Activated CD8-positive, alpha-beta memory T cell treated with anti-CD3 and anti-CD28 coated beads, Interleukin-2, amount 10 ng/mL, durations not matched to agents 7 days and 5 days (primary cell): ENCODE results near the gene NTN3. TPM values are rescaled to one million over a fixed set of nuclear protein-coding genes. Genes with fewer than 3 reads are reported as not detected.
"Not testable (repeated sequence)": the region's sequence is repeated elsewhere in the genome, so short reads cannot be mapped to it uniquely, and the experiment has no call there.

ENCODE experiments used
- ATAC-seq: fragments of 150-1000 bp; cut with Tn5 transposase; one replicate; pipeline ENCODE4 v1.10.0; 2021; ENCODE audit warnings: moderate library complexity
- CTCF ChIA-PET: fragments of 350-600 bp; sonication (Branson Sonifier 250); formaldehyde crosslinking; loops from one replicate; lab custom pipeline; 2021; ENCODE audit warnings: antibody characterized with exemption; lab: Charles Lee
- DNase-seq: peaks from one replicate; pipeline ENCODE4 v3.0.0-alpha.2; 2020
- H3K27ac Mint-ChIP-seq: one replicate; pipeline ENCODE4 v1.8.0; 2021; ENCODE audit warnings: mild to moderate bottlenecking, mixed read lengths
- H3K27me3 Mint-ChIP-seq: one replicate; pipeline ENCODE4 v1.8.0; 2021; ENCODE audit warnings: mixed read lengths
- H3K36me3 Mint-ChIP-seq: one replicate; pipeline ENCODE4 v1.8.0; 2021; ENCODE audit warnings: mild to moderate bottlenecking, mixed read lengths
- H3K4me1 Mint-ChIP-seq: one replicate; pipeline ENCODE4 v1.8.0; 2021; ENCODE audit warnings: mixed read lengths
- H3K4me3 Mint-ChIP-seq: one replicate; pipeline ENCODE4 v1.8.0; 2021; ENCODE audit warnings: mild to moderate bottlenecking, moderate library complexity, mixed read lengths
- H3K9me3 Mint-ChIP-seq: one replicate; pipeline ENCODE4 v1.8.0; 2022; ENCODE audit warnings: low read depth, mixed read lengths
- total RNA-seq, 2 experiments: library from RNA; stranded (reverse); gene quantifications; one replicate each; pipeline ENCODE4 v1.2.3, GENCODE V29; 2021

Gene NTN3
- total RNA-seq, 2 experiments from 2014 or later = not detected

- H3K4me3 Mint-ChIP-seq, H3K9me3 Mint-ChIP-seq, H3K27me3 Mint-ChIP-seq, DNase-seq, CTCF ChIA-PET, H3K36me3 Mint-ChIP-seq, ATAC-seq, H3K27ac Mint-ChIP-seq: not testable (repeated sequence)
- H3K4me1 Mint-ChIP-seq = peaks cover 12% of the 10 kb centered on the region
Measured at GRCh38 chr16:2479996-2480395, 8.9 kb downstream of the NTN3 start.

DNA sequence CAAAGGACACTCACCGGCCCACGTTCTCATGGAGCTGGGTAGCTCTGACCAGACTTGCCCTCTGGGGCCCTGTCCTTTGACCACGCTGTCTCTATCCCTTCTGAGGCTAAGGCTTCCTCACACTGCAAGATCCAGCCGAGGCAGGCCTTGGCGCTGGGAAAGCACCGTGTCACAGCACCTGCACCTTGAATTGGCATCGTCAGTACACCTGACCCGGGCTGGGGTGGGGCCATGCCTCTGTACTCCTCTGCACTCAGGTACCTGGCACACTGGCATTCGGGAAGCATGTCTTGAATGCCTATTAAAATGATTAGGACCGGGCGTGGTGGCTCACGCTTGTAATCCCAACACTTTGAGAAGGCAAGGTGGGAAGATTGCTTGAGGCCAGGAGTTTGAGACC lies 9.9 kb downstream of the NTN3 start:
- CTCF ChIA-PET = interaction anchor here (0.9 kb wide), 1 partner anchor 20 kb away, joined by 5 read pairs; no protein-coding TSS in a partner anchor

GRCh38 chr16:2481676-2482075 lies 10.6 kb downstream of the NTN3 start:
- ATAC-seq = no peak
- no peaks in the 10 kb centered on the region for H3K36me3 Mint-ChIP-seq
- H3K4me1 Mint-ChIP-seq = peaks cover 11% of the 10 kb centered on the region
- H3K4me3 Mint-ChIP-seq = no peak overlapping the region
- H3K9me3 Mint-ChIP-seq = no peaks in the 10 kb centered on the region
- no peak for DNase-seq
- no peaks in the 10 kb centered on the region for H3K27me3 Mint-ChIP-seq
- CTCF ChIA-PET = interaction anchor here (0.9 to 1.6 kb wide), 2 partner anchors 19 to 20 kb away, joined by 5 to 10 read pairs; no protein-coding TSS in a partner anchor
- H3K27ac Mint-ChIP-seq = no peak overlapping the region

More for the DNA sequence above, 9.9 kb downstream of the NTN3 start:
- DNase-seq = no peak
- H3K27me3 Mint-ChIP-seq = no peaks in the 10 kb centered on the region
- H3K4me3 Mint-ChIP-seq = no peak overlapping the region
- H3K9me3 Mint-ChIP-seq = no peaks in the 10 kb centered on the region
- peaks cover 10% of the 10 kb centered on the region for H3K4me1 Mint-ChIP-seq
- H3K36me3 Mint-ChIP-seq = no peaks in the 10 kb centered on the region
- no peak for ATAC-seq
- H3K27ac Mint-ChIP-seq = no peak overlapping the region

- no peak overlapping the region for H3K4me3 Mint-ChIP-seq
Measured at GRCh38 chr16:2482249-2482648, 11.2 kb downstream of the NTN3 start.

GRCh38 chr16:2482708-2483534 lies 11.8 kb downstream of the NTN3 start:
- no peak for ATAC-seq
- Mint-ChIP-seq H3K27ac (no peak overlapping the region), H3K9me3 (no peaks in the 10 kb centered on the region), H3K36me3 (no peaks in the 10 kb centered on the region), H3K4me3 (no peak overlapping the region), H3K4me1 (peaks cover 17% of the 10 kb centered on the region), H3K27me3 (no peaks in the 10 kb centered on the region)
- no peak for DNase-seq
- CTCF ChIA-PET = interaction anchor here (1.2 to 1.6 kb wide), 2 partner anchors 13 to 18 kb away, joined by 4 to 10 read pairs; no protein-coding TSS in a partner anchor

More at GRCh38 chr16:2482249-2482648, 11.2 kb downstream of the NTN3 start:
- ATAC-seq (no peak), DNase-seq (no peak)
- H3K36me3 Mint-ChIP-seq = no peaks in the 10 kb centered on the region
- peaks cover 12% of the 10 kb centered on the region for H3K4me1 Mint-ChIP-seq
- CTCF ChIA-PET = interaction anchor here (1.2 to 1.6 kb wide), 2 partner anchors 14 to 19 kb away, joined by 4 to 10 read pairs; no protein-coding TSS in a partner anchor
- no peak overlapping the region for H3K27ac Mint-ChIP-seq
- H3K9me3 Mint-ChIP-seq = no peaks in the 10 kb centered on the region
- no peaks in the 10 kb centered on the region for H3K27me3 Mint-ChIP-seq

DNA sequence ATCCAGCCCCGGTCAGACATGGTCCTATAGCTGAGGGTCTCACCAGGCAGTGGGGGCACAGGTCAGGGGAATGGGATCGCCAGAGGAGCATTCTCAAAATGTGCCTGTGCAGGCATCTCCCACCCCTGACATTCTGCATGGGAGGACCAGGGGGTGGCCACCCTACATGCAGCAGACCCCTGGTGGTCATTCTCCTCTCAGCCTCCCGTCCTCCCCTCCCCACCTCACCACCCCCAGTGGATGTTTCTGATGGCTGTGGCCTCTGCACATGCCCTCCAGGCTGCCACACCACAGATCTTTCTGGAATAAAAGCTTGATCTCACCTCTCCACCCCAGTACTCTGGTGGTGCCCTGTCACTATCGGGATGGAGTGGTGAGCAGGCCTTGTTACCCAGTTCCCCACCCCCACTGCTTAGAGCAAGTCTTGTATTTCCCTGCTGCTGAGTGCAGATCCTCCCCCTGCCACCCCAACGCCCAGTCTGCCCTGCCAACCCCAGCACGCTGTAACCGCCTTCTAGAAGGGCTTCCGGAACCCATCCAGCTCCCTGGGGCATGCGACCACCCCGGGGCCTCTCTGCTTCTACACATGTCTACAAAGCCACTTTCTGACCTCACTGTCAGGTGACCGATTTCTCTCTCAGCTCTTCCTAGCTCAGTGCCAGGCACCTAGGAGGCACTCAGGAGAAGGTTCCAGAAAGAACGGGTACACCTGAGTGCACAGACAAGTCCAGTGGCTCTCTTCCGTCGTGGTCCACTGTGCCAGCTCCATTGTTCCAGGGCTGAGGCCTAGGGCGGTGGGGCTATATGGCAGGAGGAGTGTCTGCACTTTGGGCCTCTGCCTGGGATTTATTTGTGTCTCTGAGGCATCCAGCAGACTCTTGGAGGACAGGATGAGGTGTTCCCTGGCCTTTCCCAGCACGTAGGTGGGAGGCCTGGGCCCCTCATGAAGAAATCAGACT lies 13.1 kb downstream of the NTN3 start:
- Mint-ChIP-seq H3K4me3 (no peak overlapping the region), H3K27ac (no peak overlapping the region), H3K27me3 (no peaks in the 10 kb centered on the region), H3K36me3 (no peaks in the 10 kb centered on the region), H3K9me3 (no peaks in the 10 kb centered on the region), H3K4me1 (peaks cover 17% of the 10 kb centered on the region)
- DNase-seq (no peak), ATAC-seq (no peak)
- CTCF ChIA-PET = interaction anchor here (0.9 kb wide), 1 partner anchor 17 kb away, joined by 3 read pairs; no protein-coding TSS in a partner anchor

DNA sequence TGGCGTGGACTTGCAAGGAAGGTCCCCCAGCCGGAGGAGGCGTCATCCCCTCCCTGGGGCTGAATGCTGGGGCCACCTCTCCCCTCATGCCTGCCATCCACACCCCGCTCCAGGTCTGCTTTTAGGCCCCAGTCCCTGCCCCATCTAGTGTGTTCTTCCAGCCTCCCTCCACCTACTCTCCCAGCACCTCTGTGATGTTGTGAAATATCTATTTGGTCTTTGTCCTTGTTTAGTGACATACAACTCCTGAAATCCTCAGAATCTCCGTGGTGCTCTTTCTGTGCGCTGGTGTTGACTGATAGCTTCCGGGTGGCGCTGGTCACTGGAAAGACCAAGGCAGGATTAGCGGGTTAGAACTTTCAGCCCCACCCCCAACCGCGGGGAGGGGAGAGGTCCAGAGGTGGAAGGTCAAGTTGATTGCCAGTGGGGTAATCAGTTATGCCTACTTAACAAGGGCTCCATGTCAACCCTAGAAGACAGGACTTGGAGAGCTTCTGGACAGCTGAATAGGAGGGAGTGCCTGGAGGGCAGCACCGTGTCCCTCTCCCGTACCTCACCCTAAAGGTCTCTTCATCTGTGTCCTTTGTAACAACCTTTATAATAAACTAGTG lies 13.9 kb downstream of the NTN3 start:
- no peak for ATAC-seq
- no peaks in the 10 kb centered on the region for H3K9me3 Mint-ChIP-seq
- no peak overlapping the region for H3K4me3 Mint-ChIP-seq

GRCh38 chr16:2485811-2486507 lies 14.9 kb downstream of the NTN3 start:
- peaks cover 17% of the 10 kb centered on the region for H3K4me1 Mint-ChIP-seq
- no peak for ATAC-seq
- CTCF ChIA-PET = interaction anchor here (0.7 to 2.4 kb wide), 6 partner anchors 12 to 146 kb away, joined by 3 to 10 read pairs (median 6); partner anchors contain the start of genes ABCA3 and TBC1D24
- no peaks in the 10 kb centered on the region for H3K9me3 Mint-ChIP-seq
- H3K27ac Mint-ChIP-seq = no peak overlapping the region
- no peaks in the 10 kb centered on the region for H3K27me3 Mint-ChIP-seq
- H3K4me3 Mint-ChIP-seq = no peak overlapping the region
- H3K36me3 Mint-ChIP-seq = no peaks in the 10 kb centered on the region
- DNase-seq = no peak

More for the DNA sequence above, 13.9 kb downstream of the NTN3 start:
- DNase-seq = no peak
- Mint-ChIP-seq H3K4me1 (peaks cover 17% of the 10 kb centered on the region), H3K27ac (no peak overlapping the region), H3K36me3 (no peaks in the 10 kb centered on the region), H3K27me3 (no peaks in the 10 kb centered on the region)
- CTCF ChIA-PET = interaction anchor here (0.9 to 2.1 kb wide), 2 partner anchors 11 to 16 kb away, joined by 3 to 9 read pairs; partner anchors contain the start of gene TBC1D24

- H3K36me3 Mint-ChIP-seq = no peaks in the 10 kb centered on the region
- H3K4me3 Mint-ChIP-seq = no peak overlapping the region
- no peaks in the 10 kb centered on the region for H3K27me3 Mint-ChIP-seq
- H3K4me1 Mint-ChIP-seq = peaks cover 17% of the 10 kb centered on the region
- DNase-seq = peak; percentile 76
- CTCF ChIA-PET = interaction anchor here (0.7 to 2.4 kb wide), 7 partner anchors 13 to 182 kb away, joined by 3 to 10 read pairs (median 5); partner anchors contain the start of genes ABCA3 and TBC1D24
- H3K27ac Mint-ChIP-seq = no peak overlapping the region
- peak; percentile 86 for ATAC-seq
- no peaks in the 10 kb centered on the region for H3K9me3 Mint-ChIP-seq
Measured at GRCh38 chr16:2486645-2487516, 15.8 kb downstream of the NTN3 start.

DNA sequence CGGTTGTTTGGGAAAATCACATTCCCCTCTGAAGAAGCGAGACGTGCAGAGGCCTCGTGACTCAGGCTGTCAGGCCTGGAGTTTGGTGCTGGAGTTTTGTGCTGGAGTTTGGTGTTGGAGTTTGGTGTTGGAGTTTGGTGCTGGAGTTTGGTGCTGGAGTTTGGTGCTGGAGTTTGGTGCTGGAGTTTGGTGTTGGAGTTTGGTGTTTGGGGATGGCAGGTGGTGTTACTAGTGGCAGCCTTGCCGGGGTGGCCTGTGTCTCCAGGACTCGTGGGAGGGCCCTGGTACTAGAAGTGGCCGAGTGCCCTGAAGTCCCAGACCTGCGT lies 16.4 kb downstream of the NTN3 start:
- no peaks in the 10 kb centered on the region for H3K9me3 Mint-ChIP-seq
- no peaks in the 10 kb centered on the region for H3K36me3 Mint-ChIP-seq
- DNase-seq (no peak), ATAC-seq (no peak)
- H3K4me3 Mint-ChIP-seq = no peak overlapping the region
- CTCF ChIA-PET = interaction anchor here (1.1 to 2.4 kb wide), 3 partner anchors 13 to 147 kb away, joined by 4 to 10 read pairs (median 8); partner anchors contain the start of gene ABCA3
- no peaks in the 10 kb centered on the region for H3K27me3 Mint-ChIP-seq
- peaks cover 17% of the 10 kb centered on the region for H3K4me1 Mint-ChIP-seq
- H3K27ac Mint-ChIP-seq = no peak overlapping the region

DNA sequence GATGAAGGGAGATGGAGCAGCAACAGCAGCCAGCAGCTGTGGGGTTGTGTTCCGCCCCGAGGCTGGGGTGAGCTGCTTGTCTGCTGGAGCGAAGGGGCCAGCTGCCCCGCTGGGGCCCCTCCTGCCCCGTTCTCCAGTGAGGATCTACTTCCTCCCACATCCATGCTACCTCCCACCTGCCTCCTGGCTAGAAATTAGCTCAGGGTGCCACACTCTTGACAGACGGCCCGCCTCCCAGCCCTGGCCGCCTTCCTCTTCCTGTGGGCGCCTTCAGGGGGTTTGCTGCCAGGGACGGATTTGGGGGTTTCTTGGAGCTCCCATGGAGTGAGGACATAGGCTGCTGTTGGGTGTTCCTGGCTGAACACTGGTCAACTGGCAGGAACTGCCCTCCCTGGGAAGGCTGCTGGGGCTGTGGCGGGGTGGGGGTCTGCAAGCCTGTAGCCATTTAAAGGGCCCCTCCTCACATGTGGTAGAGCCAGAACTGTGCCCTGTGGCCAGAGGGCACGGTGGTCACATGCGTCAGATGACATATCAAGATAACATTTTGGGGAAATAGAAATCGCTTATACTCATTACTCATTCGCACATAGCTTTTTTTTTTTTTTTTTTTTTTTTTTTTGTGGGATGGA lies 16.9 kb downstream of the NTN3 start:
- Mint-ChIP-seq H3K36me3 (no peaks in the 10 kb centered on the region), H3K27me3 (no peaks in the 10 kb centered on the region), H3K4me3 (no peak overlapping the region), H3K9me3 (no peaks in the 10 kb centered on the region), H3K4me1 (peaks cover 17% of the 10 kb centered on the region), H3K27ac (no peak overlapping the region)
- CTCF ChIA-PET = interaction anchor here (0.7 to 2.9 kb wide), 7 partner anchors 11 to 148 kb away, joined by 3 to 10 read pairs (median 6); partner anchors contain the start of genes ABCA3 and TBC1D24
- ATAC-seq (no peak), DNase-seq (no peak)
